GM12874 (cell line): ENCODE data around the gene A3GALT2.

Experiments
- TF ChIP-seq, protein P1 (sequence below): IDR thresholded peaks from 2 replicates; pipeline ENCODE4 v1.5.1; 2011; ENCODE audit warnings: low read depth, mild to moderate bottlenecking, control low read depth, low read length, moderate library complexity; ENCODE audit not compliant: insufficient read depth

A3GALT2 gene

DNA sequence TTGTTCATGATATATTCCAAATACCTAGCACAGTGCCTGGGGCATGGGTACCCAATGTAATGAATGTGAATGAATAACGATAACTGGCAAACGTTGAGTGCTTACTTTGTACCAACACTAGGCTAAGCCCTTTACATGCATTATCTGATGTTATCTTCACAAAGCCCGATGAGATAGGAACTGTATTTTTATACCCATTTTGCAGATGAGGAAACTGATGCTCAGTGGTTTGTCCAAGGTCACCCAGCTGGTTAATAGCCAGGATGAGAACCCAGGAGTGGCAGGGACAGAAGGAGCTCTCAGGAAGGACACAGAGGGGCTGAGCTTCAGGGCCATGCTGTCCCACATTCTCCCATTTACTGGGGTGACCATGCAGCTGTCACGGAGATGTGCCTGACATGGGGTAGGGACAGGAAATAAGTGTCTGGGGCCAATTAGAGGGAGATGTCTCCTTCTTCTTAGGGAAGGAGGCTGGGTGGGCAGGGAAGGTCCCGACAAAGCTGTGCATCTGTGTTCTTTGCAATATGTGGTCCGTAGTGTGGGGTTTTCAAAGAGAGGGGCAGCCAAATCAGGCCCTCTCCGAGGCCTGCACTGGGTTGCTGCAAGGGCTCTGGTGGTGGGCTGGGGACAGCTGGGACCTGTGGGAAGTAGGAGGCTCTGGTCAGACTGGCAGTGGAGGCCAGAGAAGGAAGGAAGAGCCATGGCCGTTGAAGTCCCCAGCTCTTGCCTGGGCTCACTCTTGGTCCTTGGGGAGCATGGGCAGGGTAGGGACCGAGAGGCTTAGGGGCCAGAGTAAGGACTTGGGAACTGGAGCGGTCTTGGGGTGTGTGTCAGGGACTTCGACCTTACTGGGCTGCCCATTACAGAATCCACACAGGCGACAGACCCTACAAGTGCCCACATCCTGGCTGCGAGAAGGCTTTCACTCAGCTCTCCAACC lies 26.6 kb downstream of the A3GALT2 start:
- TF ChIP-seq, protein P1, sequence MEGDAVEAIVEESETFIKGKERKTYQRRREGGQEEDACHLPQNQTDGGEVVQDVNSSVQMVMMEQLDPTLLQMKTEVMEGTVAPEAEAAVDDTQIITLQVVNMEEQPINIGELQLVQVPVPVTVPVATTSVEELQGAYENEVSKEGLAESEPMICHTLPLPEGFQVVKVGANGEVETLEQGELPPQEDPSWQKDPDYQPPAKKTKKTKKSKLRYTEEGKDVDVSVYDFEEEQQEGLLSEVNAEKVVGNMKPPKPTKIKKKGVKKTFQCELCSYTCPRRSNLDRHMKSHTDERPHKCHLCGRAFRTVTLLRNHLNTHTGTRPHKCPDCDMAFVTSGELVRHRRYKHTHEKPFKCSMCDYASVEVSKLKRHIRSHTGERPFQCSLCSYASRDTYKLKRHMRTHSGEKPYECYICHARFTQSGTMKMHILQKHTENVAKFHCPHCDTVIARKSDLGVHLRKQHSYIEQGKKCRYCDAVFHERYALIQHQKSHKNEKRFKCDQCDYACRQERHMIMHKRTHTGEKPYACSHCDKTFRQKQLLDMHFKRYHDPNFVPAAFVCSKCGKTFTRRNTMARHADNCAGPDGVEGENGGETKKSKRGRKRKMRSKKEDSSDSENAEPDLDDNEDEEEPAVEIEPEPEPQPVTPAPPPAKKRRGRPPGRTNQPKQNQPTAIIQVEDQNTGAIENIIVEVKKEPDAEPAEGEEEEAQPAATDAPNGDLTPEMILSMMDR = no peak

DNA sequence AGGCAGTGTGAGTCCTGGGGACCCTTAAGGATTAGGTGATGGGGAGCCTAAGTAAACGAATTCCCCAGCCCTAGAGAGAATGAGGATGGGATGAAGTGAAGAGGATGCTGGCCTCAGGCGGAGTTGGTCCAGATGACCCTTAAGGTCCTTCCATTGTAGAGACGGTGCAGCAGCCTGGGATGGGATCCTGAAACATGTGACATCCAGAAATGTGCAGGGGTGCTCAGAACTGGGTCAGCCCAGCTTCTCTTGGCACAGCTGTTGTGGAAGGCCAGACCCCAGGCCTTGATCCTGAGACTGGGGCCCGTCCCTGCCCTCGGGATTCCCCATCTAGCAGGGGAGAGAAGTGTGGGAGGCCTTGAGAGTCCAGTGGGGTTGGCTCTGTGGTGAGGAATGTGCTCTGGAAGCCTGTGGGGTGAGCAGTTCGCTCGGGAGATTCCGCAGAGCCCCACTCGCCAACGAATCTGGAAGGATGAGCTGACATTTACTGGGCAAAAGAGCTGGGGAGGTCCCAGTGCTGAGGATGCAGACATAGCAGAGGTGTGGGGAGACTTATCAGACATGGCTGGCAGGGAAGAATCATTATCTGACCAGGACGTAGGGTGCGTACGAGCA lies 28.1 kb downstream of the A3GALT2 start:
- TF ChIP-seq, protein P1 = no peak

DNA sequence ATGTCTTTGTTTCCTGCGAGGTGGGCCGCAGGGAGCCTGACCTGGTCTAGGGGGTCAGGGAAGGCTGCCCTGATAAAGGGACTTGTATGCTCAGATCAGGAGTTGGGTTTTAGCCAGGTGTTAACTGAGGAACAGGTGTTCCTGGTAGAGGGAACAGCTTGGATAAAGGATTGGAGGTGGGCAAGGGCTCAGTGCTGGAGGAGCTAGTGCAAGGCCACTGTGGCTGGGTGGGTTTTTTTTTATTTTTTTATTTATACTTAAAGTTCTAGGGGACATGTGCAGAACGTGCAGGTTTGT lies 31.1 kb downstream of the A3GALT2 start:
- TF ChIP-seq, protein P1 = no peak

GRCh38 chr1:33288976-33289857 lies 31.7 kb downstream of the A3GALT2 start:
- TF ChIP-seq, protein P1 = no peak

DNA sequence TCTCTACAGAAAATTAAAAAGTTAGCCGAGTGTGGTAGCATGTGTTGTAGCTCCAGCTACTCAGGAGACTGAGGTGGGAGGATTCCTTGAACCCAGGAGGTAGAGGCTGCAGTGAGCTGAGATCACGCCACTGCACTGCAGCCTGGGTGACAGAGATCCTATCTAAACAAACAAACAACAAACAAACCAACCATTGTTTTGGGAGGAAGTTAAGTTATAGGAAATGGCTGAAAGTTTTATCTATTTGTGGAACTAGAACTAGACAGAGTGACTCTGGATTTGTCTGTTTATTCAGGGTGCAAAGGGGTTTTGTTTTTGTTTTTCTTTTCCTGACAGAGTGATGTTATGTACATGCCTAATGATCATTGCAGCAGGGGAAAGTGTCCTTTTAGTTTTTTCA lies 33.6 kb downstream of the A3GALT2 start:
- TF ChIP-seq, protein P1 = no peak

DNA sequence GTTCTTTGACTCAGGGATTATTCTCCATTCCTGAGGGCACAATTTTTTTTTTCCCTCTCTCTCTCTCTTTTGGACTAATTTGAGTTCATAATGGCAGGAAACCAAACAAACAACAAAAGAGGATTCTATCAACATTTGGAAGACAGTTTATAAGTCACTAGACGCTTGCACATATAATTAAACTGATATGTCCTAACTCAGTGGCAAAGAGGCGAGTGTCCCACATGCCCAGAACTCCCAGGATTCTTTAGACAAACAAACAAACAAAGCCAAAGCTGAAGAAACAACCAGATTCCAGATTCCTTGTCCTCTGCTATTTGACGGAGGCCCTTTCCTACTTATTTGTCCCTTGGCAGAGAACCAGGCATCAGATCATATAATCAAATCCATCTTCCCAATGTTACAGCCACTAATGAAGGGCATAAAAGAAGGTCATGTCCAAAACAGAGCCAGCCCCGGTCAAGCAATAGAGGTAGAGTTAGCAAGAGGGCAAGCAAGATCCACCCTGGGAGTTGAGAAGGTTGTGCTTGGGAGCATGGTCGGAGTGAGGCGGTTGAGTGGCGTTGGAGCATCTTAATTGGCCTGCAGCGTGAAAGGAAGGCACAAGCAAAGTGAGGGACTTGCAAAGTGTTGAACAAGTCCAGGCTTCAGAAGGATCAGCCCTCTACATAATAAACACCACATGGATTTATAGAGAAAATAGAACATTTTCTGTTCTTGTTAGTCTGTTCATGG lies 34.3 kb downstream of the A3GALT2 start:
- TF ChIP-seq, protein P1 = no peak
